HG02852 (cell line): ENCODE measurements around the gene TMEM164.
"Not testable (repeated sequence)": the region's sequence is repeated elsewhere in the genome, so short reads cannot be mapped to it uniquely, and the experiment has no call there.

Experiments
- ATAC-seq: cut with Tn5 transposase; IDR thresholded peaks from one replicate; pipeline ENCODE4 v1.9.1; 2021; ENCODE audit warnings: mild to moderate bottlenecking, moderate library complexity; ENCODE audit not compliant: unreplicated experiment

Gene TMEM164

DNA sequence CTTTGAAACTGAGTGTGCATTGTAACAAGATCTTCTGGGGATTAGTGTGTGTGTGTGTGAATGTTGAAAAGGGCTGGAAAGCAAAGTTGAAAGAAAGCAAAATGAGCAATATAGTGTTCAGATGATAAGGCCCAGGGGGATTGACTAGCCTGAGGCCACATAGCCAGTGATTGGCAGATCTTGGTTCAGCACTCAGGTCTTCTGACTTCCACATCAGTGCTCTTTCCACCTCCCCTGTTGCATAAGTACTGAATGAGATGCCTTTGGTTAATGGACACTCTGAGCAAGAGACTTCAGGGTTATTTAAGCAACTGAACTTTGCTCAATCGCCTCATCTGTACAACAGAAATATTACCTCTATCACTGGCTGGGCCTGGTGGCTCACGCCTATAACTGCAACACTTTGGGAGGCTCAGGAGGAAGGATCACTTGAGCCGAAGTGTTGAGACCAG lies 120.4 kb downstream of the TMEM164 start:
- no peak for ATAC-seq

DNA sequence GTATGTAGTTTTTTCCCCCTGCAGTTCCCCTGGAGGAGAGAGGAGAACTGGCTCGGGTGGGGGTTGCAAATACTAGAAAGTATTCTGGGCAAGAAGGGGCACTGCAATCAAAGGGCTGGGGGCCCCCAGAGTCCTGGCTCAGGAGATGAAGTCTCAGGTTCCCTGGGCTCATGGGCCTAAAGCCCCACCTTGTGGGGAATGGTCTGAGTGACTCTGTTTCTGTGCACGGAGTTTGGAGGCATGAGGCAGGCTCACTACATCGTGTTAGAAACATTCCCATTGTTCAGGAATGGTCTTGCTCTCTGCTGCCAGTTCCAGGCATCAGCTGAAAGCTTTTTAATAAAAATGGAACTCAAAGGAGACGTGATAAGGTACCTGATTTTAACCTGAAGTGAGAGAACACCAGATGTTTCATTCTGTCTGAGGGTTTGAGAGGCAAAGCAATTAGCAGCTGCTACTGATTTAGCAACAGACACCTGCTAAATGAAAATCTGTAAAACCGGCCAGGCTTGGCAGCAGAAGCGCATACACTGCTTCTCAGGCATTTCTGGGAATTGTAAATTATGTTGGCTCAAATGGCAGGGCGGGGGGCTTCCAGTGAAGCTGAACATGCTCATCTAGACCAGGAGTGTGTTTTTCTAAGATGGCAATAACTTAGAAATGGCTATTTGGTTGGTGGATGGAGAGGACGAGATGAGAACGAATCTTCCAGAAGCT lies 122.7 kb downstream of the TMEM164 start:
- ATAC-seq = no peak

- no peak for ATAC-seq
Measured at GRCh38 chrX:110131031-110131430, 128.1 kb downstream of the TMEM164 start.

DNA sequence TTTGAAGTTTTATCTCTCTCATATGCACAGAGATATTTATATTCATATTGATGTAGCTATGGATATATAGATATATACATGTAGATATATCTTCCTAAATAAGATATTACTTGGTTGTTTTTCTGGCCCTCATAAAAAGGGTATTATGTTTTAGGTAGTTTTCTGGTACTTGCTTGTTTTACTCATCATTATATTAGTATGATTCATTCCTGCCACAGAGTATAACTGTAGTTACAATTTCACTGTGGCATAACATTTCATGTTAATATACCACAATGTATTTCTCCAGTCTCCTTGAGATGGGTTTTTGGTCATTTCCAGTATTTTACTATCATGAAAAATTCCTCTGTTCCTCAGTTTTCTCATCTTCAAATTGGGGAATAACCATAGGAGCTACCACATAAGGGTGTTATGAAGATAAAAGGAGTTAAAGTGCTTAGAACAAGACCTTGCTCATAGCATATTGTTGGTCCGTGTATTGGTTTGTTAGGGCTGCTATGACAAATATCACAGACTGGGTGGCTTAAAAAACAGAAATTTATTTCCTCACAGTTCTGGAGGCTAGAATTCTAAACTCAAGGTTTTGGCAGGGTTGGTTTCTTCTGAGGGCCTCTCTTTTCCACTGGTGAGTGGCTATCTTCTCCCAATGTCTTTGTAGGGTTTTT lies 129.7 kb downstream of the TMEM164 start:
- ATAC-seq = peak; percentile 44

GRCh38 chrX:110133735-110134370 lies 130.9 kb downstream of the TMEM164 start:
- peak; percentile 84 for ATAC-seq

DNA sequence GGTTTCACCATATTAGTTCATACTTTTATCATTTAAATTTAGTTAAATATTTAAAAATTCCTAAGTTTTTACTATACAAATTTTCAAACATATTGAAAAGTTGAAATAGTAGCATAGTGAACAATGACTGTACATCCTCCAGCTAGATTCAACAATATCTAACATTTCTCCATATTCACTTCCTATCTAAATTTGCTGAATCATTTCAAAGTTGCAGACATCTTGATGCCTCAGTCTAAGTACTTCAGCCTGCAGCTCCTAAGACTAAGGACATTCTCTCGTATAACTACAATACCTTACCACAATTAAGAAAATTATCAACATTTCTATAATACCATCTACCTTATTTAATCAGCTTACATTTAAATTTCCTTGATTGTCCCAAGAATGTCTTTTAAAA lies 132.7 kb downstream of the TMEM164 start:
- no peak for ATAC-seq

GRCh38 chrX:110136136-110136535 lies 133.2 kb downstream of the TMEM164 start:
- no peak for ATAC-seq

GRCh38 chrX:110138557-110138956 lies 135.6 kb downstream of the TMEM164 start:
- ATAC-seq = no peak

DNA sequence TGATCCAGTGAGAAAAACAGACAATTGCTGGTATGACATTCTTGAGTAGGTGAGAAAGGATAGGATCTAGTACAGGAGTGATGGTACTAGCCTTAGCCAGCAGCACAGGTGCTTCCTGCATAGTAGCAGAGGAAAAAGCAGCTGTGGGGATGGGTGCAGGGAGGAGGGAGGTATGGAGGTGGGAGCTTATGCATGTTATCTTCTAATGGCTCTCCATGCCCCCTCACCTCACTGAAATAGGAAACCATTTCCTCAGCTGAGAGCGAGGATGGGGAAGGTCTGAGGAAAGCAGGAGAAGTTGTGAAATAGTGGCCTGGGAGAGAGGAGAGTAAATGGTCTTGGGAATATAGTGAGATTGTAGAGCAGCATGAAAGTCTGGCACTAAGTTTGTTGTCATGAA lies 136.3 kb downstream of the TMEM164 start:
- ATAC-seq = no peak

GRCh38 chrX:110142096-110142495 lies 139.2 kb downstream of the TMEM164 start:
- ATAC-seq = no peak

- ATAC-seq = no peak
Measured at GRCh38 chrX:110143454-110144210, 140.7 kb downstream of the TMEM164 start.

- ATAC-seq = no peak
Measured at GRCh38 chrX:110145311-110145710, 142.4 kb downstream of the TMEM164 start.

- no peak for ATAC-seq
Measured at GRCh38 chrX:110145854-110146253, 142.9 kb downstream of the TMEM164 start.

GRCh38 chrX:110146521-110146920 lies 143.6 kb downstream of the TMEM164 start:
- peak; percentile 55 for ATAC-seq

DNA sequence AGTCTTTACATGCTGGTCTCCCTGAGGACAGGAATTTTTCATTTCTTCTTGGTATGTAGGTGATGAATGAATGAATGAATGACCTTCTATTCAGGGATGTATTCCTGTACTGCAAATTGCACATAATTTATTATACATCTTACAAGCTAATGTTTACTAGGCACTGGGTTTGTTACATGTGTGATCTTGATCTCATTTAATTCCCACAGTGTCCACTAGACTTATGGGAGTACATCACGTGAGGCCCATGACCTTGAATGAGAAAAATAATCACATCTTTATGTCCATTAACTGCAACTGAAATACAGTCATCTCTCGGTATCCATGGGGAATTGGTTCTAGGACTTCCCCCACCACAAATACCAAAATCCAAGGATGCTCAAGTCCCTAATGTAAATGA lies 150.3 kb downstream of the TMEM164 start:
- ATAC-seq = no peak

DNA sequence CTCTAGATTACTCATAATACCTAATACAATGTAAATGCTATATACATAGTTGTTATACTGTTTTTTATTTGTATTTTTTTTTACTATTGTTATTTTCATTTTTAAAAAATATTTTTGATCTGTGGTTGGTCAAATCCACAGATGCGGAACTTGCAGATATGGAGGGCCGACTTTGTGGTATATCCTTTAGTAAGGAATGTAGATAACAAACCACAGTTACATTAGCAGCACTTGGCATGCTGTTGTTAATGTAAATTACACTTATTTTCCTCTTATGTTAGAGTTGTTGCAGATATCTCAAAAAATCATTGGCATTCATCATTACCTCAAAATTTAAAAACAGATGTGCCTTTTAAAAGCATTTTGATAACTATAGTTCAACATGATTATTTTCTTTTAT lies 151.0 kb downstream of the TMEM164 start:
- no peak for ATAC-seq

DNA sequence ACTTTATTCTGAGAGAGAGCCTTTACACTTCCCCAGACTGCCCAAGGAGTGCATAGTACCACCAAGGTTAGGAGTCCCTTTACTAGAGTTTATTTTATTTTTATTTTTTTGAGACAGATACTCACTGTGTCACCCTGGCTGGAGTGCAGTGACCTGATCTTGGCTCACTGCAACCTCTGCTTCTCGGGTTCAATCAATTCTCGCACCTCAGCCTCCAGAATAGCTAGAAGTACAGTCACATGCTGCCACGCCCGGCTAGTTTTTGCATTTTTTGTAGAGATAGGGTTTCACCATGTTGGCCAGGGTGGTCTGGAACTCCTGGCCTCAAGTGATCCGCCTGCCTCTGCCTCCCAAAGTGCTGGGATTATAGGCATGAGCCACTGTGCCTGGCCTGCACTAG lies 151.4 kb downstream of the TMEM164 start:
- ATAC-seq = not testable (repeated sequence)

DNA sequence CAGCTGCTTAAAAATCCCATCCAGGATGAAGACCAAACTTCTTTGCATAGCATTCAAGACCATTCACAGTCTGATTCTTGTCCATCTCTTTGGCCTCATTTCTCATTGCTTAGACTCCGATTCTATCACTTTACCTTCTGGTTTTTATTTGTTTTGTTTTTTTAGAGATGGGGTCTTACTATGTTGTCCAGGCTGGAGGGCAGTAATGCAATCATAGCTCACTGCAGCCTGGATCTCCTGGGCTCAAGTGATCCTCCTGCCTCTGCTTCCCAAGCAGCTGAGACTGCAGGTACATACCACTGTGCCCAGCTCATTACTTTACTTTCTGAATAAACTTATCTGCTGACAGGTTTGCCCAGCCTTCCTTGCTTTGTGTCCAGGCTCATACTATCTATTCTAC lies 152.8 kb downstream of the TMEM164 start:
- no peak for ATAC-seq

DNA sequence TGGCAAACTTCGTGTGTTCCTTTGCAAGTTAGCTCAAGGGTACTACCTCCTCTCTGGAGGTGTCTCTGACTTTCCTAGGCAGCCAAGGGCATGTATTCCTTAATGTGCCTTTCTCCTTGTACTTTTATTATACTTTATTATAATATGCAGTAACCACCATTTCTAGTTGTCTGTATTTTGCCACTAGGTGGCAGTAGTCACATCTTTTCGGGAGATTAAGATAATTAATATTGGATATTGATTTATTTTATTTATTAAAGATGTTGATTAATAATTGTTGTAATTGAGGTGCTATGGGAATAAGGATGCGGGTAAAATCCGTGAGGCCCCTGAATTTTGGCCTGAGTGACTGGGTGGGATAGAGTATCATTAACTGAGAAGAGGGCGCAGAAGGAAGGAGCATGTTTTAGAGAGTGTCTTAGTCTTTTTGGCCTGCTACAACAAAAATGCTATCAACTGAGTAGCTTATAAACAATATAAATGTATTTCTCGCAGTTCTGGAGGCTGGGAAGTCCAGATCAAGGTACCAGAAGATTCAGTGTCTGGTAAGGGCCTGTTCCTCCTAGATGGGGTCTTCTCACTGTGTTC lies 153.3 kb downstream of the TMEM164 start:
- no peak for ATAC-seq

GRCh38 chrX:110157444-110157843 lies 154.5 kb downstream of the TMEM164 start:
- no peak for ATAC-seq

- no peak for ATAC-seq
Measured at GRCh38 chrX:110159235-110159634, 156.3 kb downstream of the TMEM164 start.
